Measurements from ENCODE around the gene MFRP. TPM values are rescaled to one million over a fixed set of nuclear protein-coding genes. Genes with fewer than 3 reads are reported as not detected.

Gene MFRP
- total RNA-seq, 1 donor from 2014 or later: not detected

GRCh38 chr11:119338318-119338890 lies 8.1 kb downstream of the MFRP start:
- Mint-ChIP-seq H3K27me3 (ENCODE audit: low read depth, unreplicated experiment) (peaks cover 19% of the 10 kb centered on the region), H3K9me3 (ENCODE audit: unreplicated experiment) (peaks cover 2% of the 10 kb centered on the region), H3K36me3 (ENCODE audit: low read depth, unreplicated experiment) (peaks cover 6% of the 10 kb centered on the region), H3K27ac (ENCODE audit: unreplicated experiment) (peak overlapping the region; percentile 83), H3K4me3 (ENCODE audit: unreplicated experiment) (peak overlapping the region; percentile 78), H3K4me1 (ENCODE audit: low read depth, unreplicated experiment) (peaks cover 15% of the 10 kb centered on the region)
- Histone ChIP-seq H3K9ac (ENCODE audit: low read length) (peak overlapping the region; percentile 51), H3K9me3 (ENCODE audit: insufficient read depth, low read depth, low read length) (no peaks in the 10 kb centered on the region), H3K4me2 (ENCODE audit: low read length) (peak overlapping the region; percentile 86), H3K4me1 (ENCODE audit: insufficient read depth, low read length) (peaks cover 43% of the 10 kb centered on the region), H3K79me2 (ENCODE audit: insufficient read depth, low read length) (peaks cover 32% of the 10 kb centered on the region), H2AFZ (ENCODE audit: low read depth, low read length) (no peak overlapping the region), H4K20me1 (ENCODE audit: insufficient read depth, low read length) (peaks cover 9% of the 10 kb centered on the region), H3K4me3 (ENCODE audit: insufficient read depth, low read depth, low read length) (peak overlapping the region; percentile 36), H3K27me3 (ENCODE audit: insufficient read depth, low read length) (peaks cover 6% of the 10 kb centered on the region), H3K27ac (ENCODE audit: low read depth, low read length) (peak overlapping the region; percentile 68), H3K36me3 (ENCODE audit: insufficient read depth, low read length) (no peaks in the 10 kb centered on the region)
- no peak for FAIRE-seq
- peak; percentile 73 for TF ChIP-seq CTCF (IDR thresholded peaks at IDR 0.05; ENCODE audit: insufficient read depth, low read depth, low read length)
- TF ChIP-seq EZH2 (IDR thresholded peaks at IDR 0.05; ENCODE audit: insufficient read depth, low read length): no peak
- DNase-seq (ENCODE audit: low read depth): no peak

- Histone ChIP-seq H3K4me2 (ENCODE audit: low read length) (peak overlapping the region; percentile 86), H2AFZ (ENCODE audit: low read depth, low read length) (peak overlapping the region; percentile 67), H3K79me2 (ENCODE audit: insufficient read depth, low read length) (peaks cover 32% of the 10 kb centered on the region), H3K4me3 (ENCODE audit: insufficient read depth, low read depth, low read length) (peak overlapping the region; percentile 36), H3K9ac (ENCODE audit: low read length) (peak overlapping the region; percentile 51), H3K27me3 (ENCODE audit: insufficient read depth, low read length) (peaks cover 6% of the 10 kb centered on the region), H3K36me3 (ENCODE audit: insufficient read depth, low read length) (no peaks in the 10 kb centered on the region), H3K9me3 (ENCODE audit: insufficient read depth, low read depth, low read length) (no peaks in the 10 kb centered on the region), H3K4me1 (ENCODE audit: insufficient read depth, low read length) (peaks cover 43% of the 10 kb centered on the region), H4K20me1 (ENCODE audit: insufficient read depth, low read length) (peaks cover 9% of the 10 kb centered on the region), H3K27ac (ENCODE audit: low read depth, low read length) (peak overlapping the region; percentile 68)
- peaks cover 12% of the 10 kb centered on the region for H3K27me3 Mint-ChIP-seq (ENCODE audit: low read depth, unreplicated experiment)
- DNase-seq (ENCODE audit: low read depth) (peak; percentile 67), FAIRE-seq (no peak)
- H3K27ac Mint-ChIP-seq (ENCODE audit: unreplicated experiment): peak overlapping the region; percentile 69
- H3K4me1 Mint-ChIP-seq (ENCODE audit: low read depth, unreplicated experiment): peaks cover 15% of the 10 kb centered on the region
- peaks cover 6% of the 10 kb centered on the region for H3K36me3 Mint-ChIP-seq (ENCODE audit: low read depth, unreplicated experiment)
- no peak for TF ChIP-seq EZH2 (IDR thresholded peaks at IDR 0.05; ENCODE audit: insufficient read depth, low read length)
- no peak for TF ChIP-seq CTCF (IDR thresholded peaks at IDR 0.05; ENCODE audit: insufficient read depth, low read depth, low read length)
- H3K9me3 Mint-ChIP-seq (ENCODE audit: unreplicated experiment): peaks cover 2% of the 10 kb centered on the region
- peak overlapping the region; percentile 78 for H3K4me3 Mint-ChIP-seq (ENCODE audit: unreplicated experiment)
These were observed 8.8 kb downstream of the MFRP start for GRCh38 chr11:119337581-119338317.

Data from astrocyte (in vitro differentiated cells and primary cell).